Eye (tissue), 1 donor: Measurements from ENCODE around the gene ITGB7.

Experiments used
- DNase-seq: peaks from one replicate; pipeline ENCODE4 v3.0.0-alpha.2; 2015

Gene ITGB7

GRCh38 chr12:53230108-53230845 is 23.2 kb upstream of the ITGB7 start:
- no peak for DNase-seq

DNA sequence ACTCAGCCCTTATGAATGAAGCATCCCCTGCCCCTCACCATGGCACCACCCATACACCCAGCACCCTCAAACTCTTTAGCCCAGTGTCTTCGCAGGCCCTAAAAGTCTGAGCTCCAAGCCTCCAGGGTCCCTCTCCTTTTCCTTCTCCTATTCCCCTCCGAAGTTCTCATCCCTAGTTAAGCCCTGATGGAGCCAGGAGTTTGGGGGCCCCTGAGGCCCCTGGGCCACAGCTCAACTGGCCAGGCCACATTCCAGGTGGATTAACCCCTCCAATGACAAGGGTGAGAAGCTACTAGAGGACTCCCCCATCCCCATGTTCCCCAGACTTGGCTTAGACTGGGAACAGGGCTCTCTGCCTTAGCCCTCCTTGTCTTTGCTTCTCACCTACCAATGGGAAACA is 22.4 kb upstream of the ITGB7 start:
- DNase-seq: no peak

GRCh38 chr12:53227836-53228235 is 20.8 kb upstream of the ITGB7 start:
- DNase-seq: no peak

GRCh38 chr12:53227341-53227740 is 20.3 kb upstream of the ITGB7 start:
- no peak for DNase-seq

- no peak for DNase-seq
These were observed 19.8 kb upstream of the ITGB7 start for GRCh38 chr12:53226815-53227214.

DNA sequence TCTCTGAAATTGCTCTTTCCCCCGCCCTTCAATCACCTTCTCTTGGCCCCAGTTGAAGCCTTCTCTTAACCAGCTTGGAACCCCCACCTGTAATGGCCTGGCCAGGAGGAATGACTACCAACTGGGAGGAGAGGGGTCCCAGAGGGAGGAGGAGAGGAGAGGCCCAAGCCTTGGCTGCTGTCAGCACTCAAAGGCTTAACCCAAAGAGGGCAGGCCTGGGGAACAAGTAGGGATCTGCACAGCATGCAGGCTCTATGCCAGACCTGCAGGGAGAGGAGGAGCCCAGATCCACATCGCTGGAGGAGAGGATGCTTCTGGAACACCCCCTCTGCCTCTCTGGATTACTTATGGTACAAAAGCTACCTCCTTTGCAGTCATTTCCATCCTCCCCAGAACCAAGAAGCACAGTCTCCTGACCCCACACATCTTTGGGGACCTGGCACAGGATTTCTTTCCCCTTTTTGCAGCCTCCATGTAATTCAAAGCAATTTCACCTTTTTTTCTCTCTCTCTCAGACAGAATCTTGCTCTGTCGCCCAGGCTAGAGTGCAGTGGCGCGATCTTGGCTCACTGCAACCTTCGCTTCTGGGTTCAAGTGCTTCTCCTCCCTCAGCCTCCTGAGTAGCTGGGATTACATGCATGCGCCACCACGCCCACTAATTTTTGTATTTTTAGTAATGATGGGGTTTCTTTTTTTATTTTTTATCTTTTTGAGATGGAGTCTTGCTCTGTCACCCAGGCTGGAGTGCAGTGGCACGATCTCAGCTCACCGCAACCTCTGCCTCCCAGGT is 18.8 kb upstream of the ITGB7 start:
- DNase-seq: no peak

- DNase-seq: no peak
These were observed 18.0 kb upstream of the ITGB7 start for GRCh38 chr12:53224897-53225634.

DNA sequence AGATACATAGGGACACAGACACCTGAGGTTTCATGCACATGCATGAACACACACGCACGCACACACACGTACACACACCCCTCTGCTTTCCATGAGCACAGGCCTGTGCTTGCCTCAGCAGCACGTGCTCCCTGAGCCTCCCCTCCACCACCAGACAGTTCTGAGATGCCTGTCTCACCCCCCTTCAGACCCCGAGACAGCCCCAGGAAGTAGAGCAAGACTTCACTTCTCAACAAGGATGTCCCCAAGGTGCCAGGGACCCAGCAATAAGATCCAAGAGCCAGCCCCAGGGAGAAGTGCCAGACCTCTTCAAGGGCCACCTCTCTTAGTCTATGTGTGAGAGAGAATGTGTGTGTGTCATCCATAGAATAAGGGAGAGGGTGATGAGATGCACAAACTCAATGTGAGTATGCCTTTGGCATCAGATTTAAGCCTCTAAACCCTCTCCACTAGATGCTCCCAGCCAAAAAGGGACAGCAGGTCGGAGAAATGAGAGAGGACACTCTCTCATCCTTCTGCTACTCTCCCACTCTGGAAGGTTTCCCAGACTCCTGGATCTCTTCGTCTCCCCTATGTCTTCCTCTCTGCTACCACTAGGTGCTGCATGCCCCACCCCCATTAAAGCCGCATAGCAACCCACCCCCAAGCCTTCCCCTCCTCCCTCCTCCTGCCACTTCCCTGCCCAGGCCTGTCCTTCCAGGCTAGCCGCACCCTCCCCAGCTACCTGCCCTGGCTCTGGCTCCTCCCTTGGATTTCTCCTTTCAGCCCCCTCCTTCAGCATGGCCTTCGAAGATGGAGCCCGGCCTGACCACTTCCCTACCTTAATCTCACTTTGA is 17.2 kb upstream of the ITGB7 start:
- DNase-seq: peak; percentile 52

GRCh38 chr12:53223389-53224060 is 16.5 kb upstream of the ITGB7 start:
- DNase-seq: no peak

DNA sequence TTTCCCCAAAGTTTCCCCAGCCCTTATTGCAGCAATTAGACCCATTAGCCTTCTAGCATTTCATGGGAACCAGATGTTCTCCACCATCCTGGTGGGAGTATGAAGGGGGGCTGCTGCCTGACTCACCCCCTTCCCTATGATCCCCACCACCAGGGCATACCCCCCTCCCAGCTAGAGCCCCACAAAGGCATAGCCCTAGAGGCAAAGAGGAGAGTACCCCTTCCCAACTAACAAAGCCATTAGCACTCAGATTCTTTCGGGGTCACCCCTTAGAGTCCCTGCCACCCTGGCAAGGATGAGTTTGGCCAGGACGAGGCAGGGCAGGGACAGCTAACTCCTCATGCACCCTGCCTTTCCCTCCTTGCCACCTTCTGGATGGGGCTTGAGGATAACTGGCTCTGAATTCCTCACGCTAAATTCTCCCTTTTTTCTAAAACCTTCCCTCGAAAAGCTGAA is 15.8 kb upstream of the ITGB7 start:
- DNase-seq: peak; percentile 66

- DNase-seq: peak; percentile 73
These were observed 15.2 kb upstream of the ITGB7 start for GRCh38 chr12:53222170-53222721.

- DNase-seq: peak; percentile 87
These were observed 14.4 kb upstream of the ITGB7 start for GRCh38 chr12:53221203-53222080.

DNA sequence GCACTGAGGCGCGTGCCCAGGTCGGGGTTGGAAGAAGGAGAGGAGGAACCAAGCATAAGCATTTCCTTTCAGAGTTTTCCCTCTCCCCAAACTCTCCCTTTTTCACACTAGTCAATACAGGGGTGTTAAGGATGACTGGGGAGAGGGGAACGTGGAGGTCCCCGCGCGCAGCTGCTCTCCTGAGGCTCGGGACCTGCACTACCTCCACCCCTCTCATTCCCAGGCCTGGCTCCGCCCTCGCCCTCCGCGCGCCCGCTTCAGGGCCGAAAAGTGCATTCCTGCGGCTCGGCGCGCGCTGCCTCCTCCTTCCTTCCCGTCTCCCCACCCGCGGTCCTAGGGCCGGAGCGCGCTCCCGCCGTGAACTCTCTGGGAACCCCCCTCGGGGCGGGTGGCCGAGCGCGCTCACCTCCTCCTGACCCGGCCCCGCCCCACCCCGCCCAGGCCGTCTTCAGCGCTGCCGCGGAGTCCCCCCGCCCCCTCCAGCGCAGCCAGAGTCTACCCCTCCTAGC is 13.7 kb upstream of the ITGB7 start:
- DNase-seq: peak; percentile 94

DNA sequence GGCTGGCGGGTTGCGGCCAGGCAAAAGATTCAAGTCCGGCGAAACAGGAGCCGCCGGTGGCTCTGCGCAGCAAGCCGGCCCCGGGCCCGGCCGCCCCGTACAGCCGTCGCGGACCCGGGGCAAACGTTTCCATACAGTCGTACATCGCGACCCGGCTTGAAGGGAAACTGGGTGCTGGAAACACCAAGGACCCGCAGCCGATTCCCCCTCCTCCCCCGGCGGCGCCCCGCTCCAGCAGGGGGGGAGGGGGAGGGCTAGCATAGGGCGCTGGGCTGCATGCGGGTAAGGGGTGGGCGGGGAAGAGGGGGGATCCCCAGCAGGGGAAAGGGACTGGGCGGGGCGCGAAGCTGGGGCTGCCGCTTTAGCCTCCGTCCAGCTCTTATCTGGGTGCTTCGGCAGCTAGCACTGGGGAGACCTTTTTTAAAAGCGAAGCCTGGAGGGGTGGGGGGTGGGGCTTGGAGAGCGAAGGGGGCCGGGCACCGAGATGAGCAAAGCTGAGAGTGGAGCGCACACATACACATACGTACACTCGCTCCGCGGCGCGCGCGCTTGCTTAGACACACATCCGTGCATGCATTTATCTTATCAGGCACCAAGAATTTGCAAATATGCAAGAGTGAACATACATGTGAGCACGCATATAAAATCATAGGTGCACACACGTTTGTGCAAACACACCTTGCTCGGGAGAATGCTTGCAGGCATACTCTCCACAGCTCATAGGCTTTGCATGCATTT is 13.1 kb upstream of the ITGB7 start:
- DNase-seq: peak; percentile 90

GRCh38 chr12:53219292-53219955 is 12.4 kb upstream of the ITGB7 start:
- peak; percentile 68 for DNase-seq

DNA sequence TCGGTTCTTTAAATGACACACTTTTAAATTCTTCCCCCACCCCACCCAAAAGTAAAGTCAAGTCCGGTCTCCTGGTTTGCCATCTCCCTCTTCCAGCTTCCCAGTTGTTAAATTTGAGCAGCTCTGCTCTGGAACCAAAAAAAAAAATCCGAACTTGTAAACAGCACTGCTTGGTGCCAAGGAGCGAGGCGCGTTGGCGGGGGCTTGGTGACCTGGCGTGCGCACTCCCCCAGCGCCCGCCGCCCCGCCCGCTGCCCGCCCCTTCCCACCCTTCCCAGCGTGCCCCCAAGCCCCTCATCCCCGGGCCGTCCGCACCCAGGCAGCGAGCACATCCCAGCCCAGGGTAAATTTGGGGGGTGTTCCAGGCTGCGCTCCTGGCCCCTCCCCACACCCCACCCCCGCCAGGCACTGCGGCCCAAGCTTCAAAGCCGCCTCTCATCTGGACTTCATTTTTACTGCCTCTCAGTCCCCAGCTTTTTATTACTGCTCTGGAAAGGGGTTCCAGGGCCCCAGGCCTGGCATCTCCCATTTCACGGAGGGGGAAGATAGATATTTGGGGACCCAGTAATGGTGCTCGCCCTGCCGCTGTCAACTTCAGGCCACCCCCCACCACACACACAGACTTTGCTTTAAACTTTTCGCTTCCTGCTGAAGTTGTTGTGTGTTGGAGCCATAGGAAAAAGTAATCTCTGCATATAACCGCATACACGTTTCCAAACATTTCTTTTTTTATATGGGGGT is 11.7 kb upstream of the ITGB7 start:
- DNase-seq: peak; percentile 48

DNA sequence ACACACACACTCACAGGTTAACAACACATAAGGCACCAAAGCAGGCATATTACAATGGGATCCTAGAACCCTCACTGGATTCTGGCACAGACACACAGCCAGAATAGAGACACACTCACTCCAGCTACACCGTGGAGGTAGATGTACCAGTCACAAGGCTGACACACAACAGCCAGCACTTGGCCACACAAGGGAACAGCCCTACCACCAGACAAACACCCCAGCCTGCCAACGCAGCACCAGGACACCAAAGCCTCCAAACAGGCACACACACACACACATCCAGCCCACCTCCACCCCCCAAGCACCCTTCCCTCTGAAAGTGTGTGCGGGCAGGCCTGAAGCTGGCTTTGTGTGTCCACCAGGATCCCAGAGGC is 10.9 kb upstream of the ITGB7 start:
- no peak for DNase-seq
